Activated naive CD4-positive, alpha-beta T cell (primary cell): ENCODE measurements around the gene GSX2.
"Not testable (repeated sequence)": the region's sequence is repeated elsewhere in the genome, so short reads cannot be mapped to it uniquely, and the experiment has no call there.

ENCODE experiments used
- DNase-seq, 4 experiments: peaks; one replicate each; lab custom pipeline; 2025; lab: John Stamatoyannopoulos, UW

The GSX2 gene

GRCh38 chr4:54103190-54103574 is 3.2 kb downstream of the GSX2 start:
- no peak for DNase-seq

- DNase-seq: no peak
These were observed 4.9 kb downstream of the GSX2 start for GRCh38 chr4:54104907-54105306.

DNA sequence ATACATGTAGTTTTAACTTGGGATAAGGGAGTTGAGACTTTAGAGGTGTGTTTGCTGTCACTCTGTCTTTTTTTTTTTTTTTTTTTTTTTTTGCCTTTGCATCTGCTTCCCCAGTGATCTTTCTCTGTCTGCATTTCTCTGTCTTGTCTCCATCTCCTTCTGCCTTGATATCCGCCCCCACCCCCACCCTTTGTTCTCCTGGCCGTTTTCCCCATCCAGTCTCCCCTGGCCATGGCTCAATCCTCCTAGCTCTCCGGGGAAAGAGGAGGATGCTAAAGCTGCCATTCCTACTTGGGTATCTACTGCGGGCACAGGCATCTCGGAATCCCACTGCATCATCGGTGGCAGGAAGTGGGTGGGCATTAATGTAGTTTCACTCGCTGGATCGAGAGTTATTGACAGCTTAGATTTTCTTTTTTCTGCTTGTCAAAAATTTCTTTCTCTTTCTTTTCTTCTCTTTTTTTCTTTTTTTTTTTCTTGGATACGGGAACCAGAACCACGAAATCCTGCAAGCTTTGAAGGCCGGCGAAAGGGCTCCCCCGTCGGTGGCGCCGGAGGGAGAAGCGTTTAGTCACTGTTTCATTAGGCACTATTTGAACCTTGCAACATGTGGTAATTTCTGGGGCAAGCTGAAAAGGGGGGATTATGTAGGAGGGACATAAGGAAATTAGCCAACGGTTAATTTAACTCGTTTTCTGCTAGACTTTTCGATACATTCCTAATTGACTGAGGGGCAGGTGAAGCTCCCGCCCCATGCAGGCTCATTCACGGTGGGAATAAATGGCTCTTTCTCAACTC is 8.2 kb downstream of the GSX2 start:
- no peak for DNase-seq

GRCh38 chr4:54109241-54110018 is 9.5 kb downstream of the GSX2 start:
- no peak for DNase-seq

DNA sequence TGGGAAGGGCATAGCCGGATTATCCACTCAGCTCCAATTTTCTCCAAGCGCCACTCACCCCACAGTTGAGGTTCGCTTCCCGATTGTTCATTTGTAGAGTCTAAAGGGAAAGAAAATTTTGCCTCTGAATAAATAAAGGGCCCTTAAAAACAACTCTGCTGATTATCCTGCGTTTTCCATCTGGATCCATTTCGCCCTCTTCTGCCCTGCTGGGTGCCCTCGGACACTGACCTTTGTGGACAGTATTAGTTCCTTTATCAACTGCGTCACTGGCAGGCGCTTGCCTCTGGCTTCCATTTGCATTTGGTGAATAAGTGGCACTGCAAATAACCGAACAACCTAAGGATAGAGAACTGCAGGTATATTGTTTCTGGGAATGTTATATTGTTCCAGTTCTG is 10.1 kb downstream of the GSX2 start:
- no peak for DNase-seq

DNA sequence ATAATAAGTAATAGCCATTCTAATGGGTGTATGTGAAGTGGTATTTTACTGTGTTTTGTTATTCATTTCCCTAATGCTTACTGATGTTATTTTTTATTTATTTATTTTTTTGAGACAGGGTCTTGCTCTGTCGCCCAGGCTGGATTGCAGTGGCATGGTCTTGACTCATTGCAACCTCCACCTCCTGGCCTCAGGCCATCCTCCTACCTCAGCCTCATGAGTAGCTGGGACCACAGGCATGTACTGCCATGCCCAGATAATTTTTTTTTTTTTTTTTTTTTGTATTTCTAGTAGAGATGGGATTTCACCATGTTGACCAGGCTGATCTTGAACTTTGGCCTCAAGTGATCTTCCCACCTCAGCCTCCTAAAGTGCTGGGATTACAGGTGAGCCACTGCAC is 13.2 kb downstream of the GSX2 start:
- DNase-seq: not testable (repeated sequence)

GRCh38 chr4:54116246-54116645 is 16.3 kb downstream of the GSX2 start:
- DNase-seq: not testable (repeated sequence)

GRCh38 chr4:54118850-54119589 is 19.1 kb downstream of the GSX2 start:
- DNase-seq: no peak

DNA sequence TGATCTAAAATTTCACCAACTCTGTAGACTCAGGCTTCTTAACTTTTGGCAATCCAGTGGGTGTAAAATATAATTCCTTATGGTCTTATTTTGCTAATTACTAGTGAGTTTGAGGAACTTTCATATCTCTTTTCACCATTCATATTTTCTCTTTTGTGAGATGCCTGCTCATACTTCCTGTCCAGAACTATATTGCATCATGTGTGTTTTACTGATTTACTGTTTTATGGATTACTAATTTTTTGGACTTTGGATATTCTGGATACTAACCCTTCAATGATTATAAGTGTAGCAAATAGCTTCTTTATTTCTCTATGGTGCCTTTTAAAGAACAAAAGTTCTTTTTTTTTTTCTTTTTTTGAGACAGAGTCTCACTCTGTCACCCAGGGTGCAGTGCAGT is 20.6 kb downstream of the GSX2 start:
- no peak for DNase-seq

- DNase-seq: no peak
These were observed 27.7 kb downstream of the GSX2 start for GRCh38 chr4:54127660-54128059.

DNA sequence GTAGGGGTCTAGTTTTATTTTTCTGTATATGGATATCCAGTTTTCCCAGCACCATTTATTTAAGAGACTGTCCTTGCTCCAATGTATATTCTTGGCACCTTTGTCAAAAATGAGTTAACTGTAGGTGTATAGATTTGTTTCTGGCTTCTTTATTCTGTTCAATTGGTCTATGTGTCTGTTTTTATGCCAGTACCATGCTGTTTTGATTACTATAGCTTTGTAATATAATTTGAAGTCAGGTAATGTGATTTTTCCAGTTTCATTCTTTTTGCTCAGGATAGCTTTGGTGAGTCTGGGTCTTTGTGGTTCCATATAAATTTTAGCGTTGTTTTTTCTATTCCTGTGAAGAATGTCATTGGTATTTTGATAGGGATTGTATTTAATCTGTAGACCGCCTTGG is 28.7 kb downstream of the GSX2 start:
- not testable (repeated sequence) for DNase-seq

DNA sequence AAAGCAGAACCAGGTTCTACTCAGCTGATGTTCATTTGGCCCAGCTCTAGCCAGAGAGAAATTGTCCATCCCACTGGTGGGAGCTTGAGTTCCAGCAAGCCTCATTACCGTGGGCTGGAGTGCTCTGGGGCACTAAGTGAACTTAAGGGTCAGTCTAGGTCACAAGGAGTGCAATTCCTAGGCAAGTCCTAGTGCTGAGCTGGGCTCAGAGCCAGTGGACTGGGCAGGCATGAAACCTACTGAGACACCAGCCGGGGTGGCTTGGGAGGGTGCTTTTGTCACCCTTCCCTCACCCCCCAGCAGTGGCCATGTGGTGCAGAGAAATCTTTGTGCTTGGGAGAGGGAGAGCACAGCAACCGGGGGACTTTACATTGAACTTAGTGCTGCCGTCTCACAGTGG is 39.4 kb downstream of the GSX2 start:
- no peak for DNase-seq

- no peak for DNase-seq
These were observed 40.3 kb downstream of the GSX2 start for GRCh38 chr4:54140287-54140686.

DNA sequence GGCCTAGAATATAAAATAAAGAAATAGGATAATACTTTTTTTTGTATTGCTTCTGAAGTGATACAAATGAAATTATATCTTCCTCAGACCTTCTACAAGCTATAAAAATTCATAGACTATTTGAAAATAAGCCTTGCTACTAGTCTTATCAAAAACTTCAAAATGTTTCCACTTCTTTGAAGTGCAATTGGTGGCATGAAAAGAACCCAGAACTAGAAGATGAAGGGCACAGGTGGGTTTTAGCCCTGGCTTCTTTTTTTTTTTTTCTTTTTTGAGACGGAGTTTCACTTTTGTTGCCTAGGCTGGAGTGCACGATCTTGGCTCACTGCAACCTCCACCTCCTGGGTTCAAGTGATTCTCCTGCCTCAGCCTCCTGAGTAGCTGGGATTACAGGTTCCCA is 44.2 kb downstream of the GSX2 start:
- DNase-seq: no peak

- no peak for DNase-seq
These were observed 44.8 kb downstream of the GSX2 start for GRCh38 chr4:54144661-54145171.

DNA sequence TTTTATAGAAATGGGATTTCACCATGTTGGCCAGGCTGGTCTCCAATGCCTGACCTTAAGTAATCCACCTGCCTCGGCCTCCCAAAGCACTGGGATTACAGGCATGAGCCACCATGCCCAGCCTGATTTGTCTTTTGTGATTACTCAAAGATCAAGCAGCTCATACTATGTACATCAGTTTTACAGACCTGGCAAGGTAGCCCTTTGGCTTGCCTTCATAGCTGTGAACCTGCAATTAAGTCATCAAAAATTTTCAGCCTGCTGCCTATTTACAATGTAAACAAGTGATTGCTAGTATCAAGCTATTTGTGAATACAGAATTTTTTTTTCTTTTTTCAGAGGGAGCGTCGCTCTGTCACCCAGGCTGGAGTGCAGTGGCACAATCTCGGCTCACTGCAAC is 46.2 kb downstream of the GSX2 start:
- no peak for DNase-seq

- no peak for DNase-seq
These were observed 49.4 kb downstream of the GSX2 start for GRCh38 chr4:54149323-54149722.
